Kidney glomerular epithelial cell (primary cell): ENCODE measurements around the gene B3GNT8.
"Not testable (repeated sequence)": the region's sequence is repeated elsewhere in the genome, so short reads cannot be mapped to it uniquely, and the experiment has no call there.

ENCODE experiments used
- DNase-seq: peaks from one replicate; lab custom pipeline; 2025; lab: John Stamatoyannopoulos, UW

The B3GNT8 gene

GRCh38 chr19:41391618-41392017, 35.6 kb downstream of the B3GNT8 start:
- DNase-seq: no peak

- DNase-seq: no peak
These were observed 40.7 kb downstream of the B3GNT8 start for GRCh38 chr19:41386442-41386841.

DNA sequence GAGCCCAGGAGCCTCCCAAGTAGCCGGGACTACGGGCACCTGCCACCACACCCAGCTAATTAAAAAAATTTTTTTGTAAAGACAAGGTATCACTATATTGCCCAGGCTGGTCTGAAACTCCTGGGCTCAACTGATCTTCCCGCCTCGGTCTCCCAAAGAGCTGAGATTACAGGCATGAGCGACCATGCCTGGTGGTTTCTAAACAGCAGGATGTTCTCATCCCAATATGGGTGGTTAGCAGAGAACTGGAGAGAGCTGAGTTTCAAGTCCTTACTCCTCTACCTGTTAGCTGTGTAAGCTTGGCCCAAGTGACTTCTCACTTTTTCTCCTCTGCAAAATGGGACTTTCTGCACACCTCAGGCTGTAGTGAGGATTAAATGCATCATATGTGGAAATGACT, 42.8 kb downstream of the B3GNT8 start:
- DNase-seq: peak; percentile 12

- DNase-seq: not testable (repeated sequence)
These were observed 45.6 kb downstream of the B3GNT8 start for GRCh38 chr19:41381536-41381935.

DNA sequence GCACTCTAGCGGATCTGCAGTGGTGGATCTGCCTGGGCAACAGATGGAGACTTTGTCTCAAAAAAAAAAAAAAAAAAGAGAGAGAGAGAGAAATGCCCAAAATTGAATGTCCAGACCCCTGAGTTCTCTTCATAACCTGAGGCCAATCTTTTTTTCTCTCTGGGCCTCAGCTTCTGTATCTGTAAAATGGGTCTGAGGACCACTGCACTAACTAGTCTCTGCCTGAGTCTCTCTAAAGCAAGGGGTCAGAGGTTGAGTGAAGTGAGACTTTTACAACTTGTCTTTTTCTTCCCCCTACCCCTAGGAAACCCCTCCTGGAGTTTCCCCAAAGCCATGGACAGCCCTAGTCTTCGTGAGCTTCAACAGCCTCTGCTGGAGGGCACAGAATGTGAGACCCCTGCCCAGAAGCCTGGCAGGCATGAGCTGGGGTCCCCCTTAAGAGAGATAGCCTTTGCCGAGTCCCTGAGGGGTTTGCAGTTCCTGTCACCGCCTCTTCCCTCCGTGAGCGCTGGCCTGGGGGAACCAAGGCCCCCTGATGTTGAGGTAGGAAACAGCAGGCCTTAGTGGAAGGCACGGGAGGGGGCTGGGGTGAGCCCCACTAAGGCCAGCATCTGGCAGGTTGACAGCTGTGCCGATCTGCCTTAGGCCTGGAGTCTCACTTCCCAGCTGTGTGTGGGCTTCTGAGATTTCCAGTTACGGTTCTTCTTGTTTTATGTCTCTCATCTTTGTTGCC, 49.0 kb downstream of the B3GNT8 start:
- no peak for DNase-seq

GRCh38 chr19:41376998-41377365, 50.2 kb downstream of the B3GNT8 start:
- DNase-seq: no peak

GRCh38 chr19:41376241-41376997, 50.8 kb downstream of the B3GNT8 start, which contains the start of gene TMEM91:
TMEM91 (plus strand) TSS chr19:41376533; CDS start chr19:41378310, 1,777 bp downstream.
- DNase-seq: no peak
